ENCODE results near the gene FMN1.

DNA sequence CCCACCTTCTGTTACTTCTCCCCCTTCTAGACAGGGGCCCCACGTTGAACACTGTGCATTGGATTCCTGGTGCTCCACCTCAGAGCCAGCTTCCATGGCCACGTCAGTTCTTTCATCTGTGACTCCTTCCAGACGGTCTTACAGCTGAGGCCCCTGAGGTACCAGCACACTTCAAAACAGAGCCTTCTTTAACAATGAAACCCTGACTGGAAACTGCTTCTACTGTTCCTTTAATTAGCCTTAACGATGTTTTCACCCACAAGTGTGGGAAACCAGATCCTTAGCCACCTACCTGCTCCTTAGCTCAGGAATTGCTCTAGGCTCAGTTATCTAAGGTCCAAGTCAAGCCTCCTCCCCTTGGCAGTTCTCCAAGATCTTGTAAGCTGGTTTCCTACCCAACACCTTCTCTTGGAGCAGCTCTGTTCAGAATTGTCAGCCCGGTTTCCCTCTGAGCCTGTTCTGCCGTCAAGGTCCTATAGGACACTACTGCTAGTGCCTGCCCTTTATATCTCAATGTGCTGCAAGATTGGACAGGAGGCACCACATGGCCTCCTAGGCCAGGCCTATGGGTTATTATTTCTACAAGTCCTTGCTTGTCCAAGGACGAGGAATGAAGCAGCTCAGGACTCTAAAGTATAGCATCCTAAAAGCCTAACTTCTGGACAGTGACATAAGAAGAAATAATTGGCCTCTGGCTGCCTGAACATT, 80.7 kb downstream of the FMN1 start:
- TF ChIP-seq TAF1 (IDR thresholded peaks at IDR 0.05; ENCODE audit: low read depth): no peak
- TF ChIP-seq TEAD4 (IDR thresholded peaks at IDR 0.05): no peak
- 0 out of 2 replicates have a peak, but pooled peaks have one; percentile 32 for TF ChIP-seq FOXM1 (IDR thresholded peaks at IDR 0.05; ENCODE audit: borderline replicate concordance, low read depth)
- no peak for TF ChIP-seq CREB1 (IDR thresholded peaks at IDR 0.05; ENCODE audit: low read depth)
- TF ChIP-seq EP300 (IDR thresholded peaks at IDR 0.05; ENCODE audit: borderline replicate concordance): 0 out of 2 replicates have a peak, but pooled peaks have one; percentile 37
- TF ChIP-seq NFIC (IDR thresholded peaks at IDR 0.05): peak; percentile 58
- TF ChIP-seq CEBPB (IDR thresholded peaks at IDR 0.05): no peak
- TF ChIP-seq, protein P1, sequence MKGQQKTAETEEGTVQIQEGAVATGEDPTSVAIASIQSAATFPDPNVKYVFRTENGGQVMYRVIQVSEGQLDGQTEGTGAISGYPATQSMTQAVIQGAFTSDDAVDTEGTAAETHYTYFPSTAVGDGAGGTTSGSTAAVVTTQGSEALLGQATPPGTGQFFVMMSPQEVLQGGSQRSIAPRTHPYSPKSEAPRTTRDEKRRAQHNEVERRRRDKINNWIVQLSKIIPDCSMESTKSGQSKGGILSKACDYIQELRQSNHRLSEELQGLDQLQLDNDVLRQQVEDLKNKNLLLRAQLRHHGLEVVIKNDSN (IDR thresholded peaks at IDR 0.05): peak; percentile 65
- TF ChIP-seq RAD21 (IDR thresholded peaks at IDR 0.05; ENCODE audit: low read depth): no peak
- TF ChIP-seq, protein P2, sequence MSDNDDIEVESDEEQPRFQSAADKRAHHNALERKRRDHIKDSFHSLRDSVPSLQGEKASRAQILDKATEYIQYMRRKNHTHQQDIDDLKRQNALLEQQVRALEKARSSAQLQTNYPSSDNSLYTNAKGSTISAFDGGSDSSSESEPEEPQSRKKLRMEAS (IDR thresholded peaks at IDR 0.05): 0 out of 2 replicates have a peak, but pooled peaks have one; percentile 40
- no peak for TF ChIP-seq YY1 (IDR thresholded peaks at IDR 0.05; ENCODE audit: low read depth)
- TF ChIP-seq, protein P3, sequence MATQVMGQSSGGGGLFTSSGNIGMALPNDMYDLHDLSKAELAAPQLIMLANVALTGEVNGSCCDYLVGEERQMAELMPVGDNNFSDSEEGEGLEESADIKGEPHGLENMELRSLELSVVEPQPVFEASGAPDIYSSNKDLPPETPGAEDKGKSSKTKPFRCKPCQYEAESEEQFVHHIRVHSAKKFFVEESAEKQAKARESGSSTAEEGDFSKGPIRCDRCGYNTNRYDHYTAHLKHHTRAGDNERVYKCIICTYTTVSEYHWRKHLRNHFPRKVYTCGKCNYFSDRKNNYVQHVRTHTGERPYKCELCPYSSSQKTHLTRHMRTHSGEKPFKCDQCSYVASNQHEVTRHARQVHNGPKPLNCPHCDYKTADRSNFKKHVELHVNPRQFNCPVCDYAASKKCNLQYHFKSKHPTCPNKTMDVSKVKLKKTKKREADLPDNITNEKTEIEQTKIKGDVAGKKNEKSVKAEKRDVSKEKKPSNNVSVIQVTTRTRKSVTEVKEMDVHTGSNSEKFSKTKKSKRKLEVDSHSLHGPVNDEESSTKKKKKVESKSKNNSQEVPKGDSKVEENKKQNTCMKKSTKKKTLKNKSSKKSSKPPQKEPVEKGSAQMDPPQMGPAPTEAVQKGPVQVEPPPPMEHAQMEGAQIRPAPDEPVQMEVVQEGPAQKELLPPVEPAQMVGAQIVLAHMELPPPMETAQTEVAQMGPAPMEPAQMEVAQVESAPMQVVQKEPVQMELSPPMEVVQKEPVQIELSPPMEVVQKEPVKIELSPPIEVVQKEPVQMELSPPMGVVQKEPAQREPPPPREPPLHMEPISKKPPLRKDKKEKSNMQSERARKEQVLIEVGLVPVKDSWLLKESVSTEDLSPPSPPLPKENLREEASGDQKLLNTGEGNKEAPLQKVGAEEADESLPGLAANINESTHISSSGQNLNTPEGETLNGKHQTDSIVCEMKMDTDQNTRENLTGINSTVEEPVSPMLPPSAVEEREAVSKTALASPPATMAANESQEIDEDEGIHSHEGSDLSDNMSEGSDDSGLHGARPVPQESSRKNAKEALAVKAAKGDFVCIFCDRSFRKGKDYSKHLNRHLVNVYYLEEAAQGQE (IDR thresholded peaks at IDR 0.05; ENCODE audit: low read depth): no peak

Measured in Ishikawa (cell line).